DOHH2 (cell line): ENCODE results near the gene PSTK.

Experiments
- CTCF ChIP-seq: fragments of 200-600 bp; sonication (generic); IDR thresholded peaks from one replicate; pipeline ENCODE4 v1.5.1; 2014; ENCODE audit warnings: antibody characterized with exemption, mild to moderate bottlenecking, low read depth, low read length; ENCODE audit not compliant: poor library complexity, severe bottlenecking
- EZH2phosphoT487 ChIP-seq: fragments of 200-600 bp; sonication (generic); IDR thresholded peaks from 2 replicates; pipeline ENCODE4 v1.6.1; 2017; ENCODE audit warnings: borderline replicate concordance, mild to moderate bottlenecking, antibody characterized with exemption, low read length, moderate library complexity, mixed read lengths

GRCh38 chr10:123008355-123009104 lies 28.3 kb downstream of the PSTK start, which contains the start of the genes ACADSB and IKZF5:
- TF ChIP-seq CTCF (no peak), EZH2phosphoT487 (no peak)
